Pulmonary artery endothelial cell (primary cell): ENCODE results near the gene METTL14. TPM values are rescaled to one million over a fixed set of nuclear protein-coding genes. Genes with fewer than 3 reads are reported as not detected.

ENCODE experiments used
- DNase-seq: peaks from one replicate; pipeline ENCODE4 v3.0.0-alpha.2; 2011; ENCODE audit warnings: low read depth, low spot score
- total RNA-seq: library from RNA; depleted of rRNA; stranded (reverse); fragments of >200 nt; gene quantifications from 2 replicates; pipeline ENCODE4 v1.2.3, GENCODE V29; 2014

Gene METTL14
- total RNA-seq, 1 donor from 2014 or later, result 17.5 TPM

- no peak for DNase-seq
These were observed 73.1 kb downstream of the METTL14 start for GRCh38 chr4:118758293-118758692.

GRCh38 chr4:118759481-118759880 is 74.3 kb downstream of the METTL14 start:
- DNase-seq, result no peak

- no peak for DNase-seq
These were observed 74.9 kb downstream of the METTL14 start for GRCh38 chr4:118760092-118760491.

DNA sequence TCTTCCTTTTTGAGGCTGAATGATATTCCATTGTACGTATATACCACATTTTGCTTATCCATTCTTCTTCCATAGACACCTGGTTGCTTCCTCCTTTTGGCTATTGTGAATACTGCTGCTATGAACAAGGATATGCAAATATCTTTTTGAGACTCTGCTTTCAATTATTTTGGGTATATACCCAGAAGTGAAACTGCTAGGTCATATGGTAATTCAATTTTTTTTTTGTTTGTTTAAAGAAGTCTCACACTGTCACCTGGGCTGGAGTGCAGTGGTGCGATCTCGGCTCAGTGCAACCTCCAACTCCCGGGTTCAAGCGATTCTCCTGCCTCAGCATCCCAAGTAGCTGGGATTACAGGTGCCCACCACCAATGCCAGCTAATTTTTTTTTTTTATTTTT is 75.3 kb downstream of the METTL14 start:
- no peak for DNase-seq

- no peak for DNase-seq
These were observed 76.3 kb downstream of the METTL14 start for GRCh38 chr4:118761397-118762016.

DNA sequence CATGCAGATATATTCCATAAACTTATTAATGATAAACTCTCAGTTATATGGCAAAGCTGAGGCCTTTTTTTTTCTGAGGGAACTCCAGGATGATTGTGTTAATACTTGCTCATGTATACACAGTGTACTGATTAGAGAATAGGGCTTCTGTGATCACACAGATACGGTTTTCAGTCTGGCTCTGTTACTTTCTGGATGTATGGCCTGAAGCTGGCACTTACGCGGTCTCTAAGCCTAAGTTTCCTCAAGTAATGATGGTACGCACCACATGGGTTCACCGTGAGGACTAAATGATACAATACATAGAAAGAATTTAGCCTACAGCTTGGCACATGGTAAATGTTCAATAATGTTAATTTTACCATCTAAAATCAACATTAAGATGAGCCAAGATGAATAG is 77.0 kb downstream of the METTL14 start:
- DNase-seq, result no peak

DNA sequence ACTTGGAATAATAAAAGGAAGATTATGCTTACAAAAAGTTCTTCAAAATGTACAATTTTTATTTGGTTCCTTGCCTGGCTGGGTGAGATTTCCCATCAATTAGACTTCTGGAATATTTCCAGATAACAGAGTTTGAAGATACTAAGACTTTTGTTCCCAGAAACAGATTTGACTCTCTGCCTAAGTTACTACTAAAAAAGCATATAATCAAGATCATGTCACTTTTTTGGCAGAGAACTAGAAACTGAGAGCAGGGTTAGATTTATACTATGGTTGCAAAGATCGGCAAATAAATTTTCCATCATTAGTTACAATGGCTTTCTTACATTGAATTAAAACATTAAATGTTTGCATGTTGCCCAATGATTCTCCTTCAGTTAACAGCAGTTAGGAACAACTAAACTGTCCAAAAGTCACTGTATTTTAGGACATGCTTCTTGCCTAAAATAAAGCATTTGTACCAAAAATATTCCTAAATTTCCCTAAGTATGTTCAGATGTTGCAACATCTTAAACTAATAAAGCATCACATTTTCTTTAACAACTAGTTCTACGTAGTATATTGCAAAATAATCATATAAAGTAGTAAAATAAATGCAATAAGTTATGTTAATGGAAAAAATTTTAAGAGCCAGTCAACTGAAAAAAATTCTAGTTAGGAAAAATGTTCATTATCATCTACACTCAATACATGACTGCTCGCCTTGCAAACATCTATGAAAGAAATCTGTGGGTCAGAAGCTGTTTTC is 77.7 kb downstream of the METTL14 start:
- no peak for DNase-seq

Other genes with a start within 250 kb of the METTL14 start
- gene SEC24D, start 150.7 kb downstream of the METTL14 start, total RNA-seq, result 50.4 and 54.6 TPM in 2 replicates
- gene SYNPO2, start 203.5 kb downstream of the METTL14 start, total RNA-seq, result 0.13 and 0.18 TPM in 2 replicates